PC-3 (cell line): ENCODE measurements around the gene CTNNBIP1. TPM values are rescaled to one million over a fixed set of nuclear protein-coding genes. Genes with fewer than 3 reads are reported as not detected.

Source experiments
- ATAC-seq: fragments of 200-7000 bp; cut with Tn5 transposase; 2 replicates; pipeline ENCODE4 v1.9.1; 2020; ENCODE audit warnings: mild to moderate bottlenecking, moderate library complexity
- BruUV-seq: library from RNA; stranded (reverse); fragments of 400-500 nt; replicated peaks from 2 replicates; lab custom pipeline; 2021; lab: Mats Ljungman, UMichigan
- CTCF ChIA-PET: fragments of 300-600 bp; sonication (Branson Sonifier 250); formaldehyde crosslinking; loops from one replicate; lab custom pipeline; 2022; ENCODE audit warnings: antibody characterized with exemption; lab: Charles Lee
- POLR2A ChIA-PET: fragments of 300-600 bp; sonication (Branson Sonifier 250); formaldehyde crosslinking; loops from one replicate; lab custom pipeline; 2022; ENCODE audit warnings: antibody characterized with exemption; ENCODE audit not compliant: unreplicated experiment; lab: Charles Lee
- DNase-seq: peaks from one replicate; pipeline ENCODE4 v3.0.0-alpha.2; 2015
- H2AFZ ChIP-seq: fragments of 300-600 bp; sonication (generic); 2 replicates; pipeline ENCODE4 v1.6.0; 2016; ENCODE audit warnings: antibody characterized with exemption, low read length
- H3F3A ChIP-seq: fragments of 300-600 bp; sonication (generic); one replicate; pipeline ENCODE4 v1.6.0; 2017; ENCODE audit warnings: antibody characterized with exemption, low read length, control low read depth, mild to moderate bottlenecking; ENCODE audit not compliant: unreplicated experiment
- H3K27ac ChIP-seq: fragments of 300-600 bp; sonication (generic); 2 replicates; pipeline ENCODE4 v1.5.1; 2016; ENCODE audit warnings: mild to moderate bottlenecking, low read length
- H3K27me3 ChIP-seq: fragments of 300-600 bp; sonication (generic); 2 replicates; pipeline ENCODE4 v1.6.1; 2016; ENCODE audit warnings: low read length, mixed read lengths
- H3K36me3 ChIP-seq: fragments of 300-600 bp; sonication (generic); 2 replicates; pipeline ENCODE4 v1.6.1; 2016; ENCODE audit warnings: low read depth, mixed run types, low read length, mixed read lengths
- H3K4me1 ChIP-seq: fragments of 300-600 bp; sonication (generic); 2 replicates; pipeline ENCODE4 v1.5.1; 2016; ENCODE audit warnings: low read length; ENCODE audit not compliant: insufficient read depth
- H3K4me2 ChIP-seq: fragments of 300-600 bp; sonication (generic); 2 replicates; pipeline ENCODE4 v1.6.0; 2016; ENCODE audit warnings: low read length
- H3K4me3 ChIP-seq: fragments of 300-600 bp; sonication (generic); 2 replicates; pipeline ENCODE4 v1.5.1; 2016; ENCODE audit warnings: mild to moderate bottlenecking, low read length, mixed read lengths
- H3K79me2 ChIP-seq: fragments of 300-600 bp; sonication (generic); 2 replicates; pipeline ENCODE4 v1.6.1; 2017; ENCODE audit warnings: low read length, mixed read lengths
- H3K9ac ChIP-seq: fragments of 300-600 bp; sonication (generic); 2 replicates; pipeline ENCODE4 v1.6.0; 2016; ENCODE audit warnings: mild to moderate bottlenecking, low read length
- H3K9me2 ChIP-seq: fragments of 300-600 bp; sonication (generic); replicated peaks from 2 replicates; pipeline ENCODE4 v1.6.1; 2016; ENCODE audit warnings: mixed run types, low read length, mixed read lengths
- H3K9me3 ChIP-seq: fragments of 300-600 bp; sonication (generic); 2 replicates; pipeline ENCODE4 v1.6.1; 2016; ENCODE audit warnings: low read length, mixed read lengths
- H4K20me1 ChIP-seq: fragments of 300-600 bp; sonication (generic); 2 replicates; pipeline ENCODE4 v1.6.1; 2016; ENCODE audit warnings: low read length, mixed read lengths
- EZH2 ChIP-seq: fragments of 300-600 bp; sonication (generic); IDR thresholded peaks from one replicate; pipeline ENCODE4 v1.6.1; 2017; ENCODE audit warnings: antibody characterized with exemption, mild to moderate bottlenecking, low read length; ENCODE audit not compliant: unreplicated experiment
- EZH2phosphoT487 ChIP-seq: fragments of 300-600 bp; sonication (generic); IDR thresholded peaks from 2 replicates; pipeline ENCODE4 v1.6.1; 2018; ENCODE audit warnings: mild to moderate bottlenecking, antibody characterized with exemption, low read length, borderline replicate concordance
- intact Hi-C: fragments of 100-400 bp; cut with micrococcal nuclease; formaldehyde crosslinking; loops from 2 replicates; pipeline ENCODE4 v1.9.0; 2023
- total RNA-seq: library from RNA; depleted of rRNA; stranded (reverse); fragments of >200 nt; gene quantifications from 2 replicates; pipeline ENCODE4 v1.2.3, GENCODE V29; 2014
- TF ChIP-seq, protein P1 (sequence below): fragments of 300-600 bp; sonication (generic); conservative IDR thresholded peaks from 2 replicates; pipeline ENCODE4 v1.5.1; 2017; ENCODE audit warnings: antibody characterized with exemption, low read depth, mild to moderate bottlenecking, low read length

The CTNNBIP1 gene
- total RNA-seq, 1 experiment from 2014 or later: 78.1 TPM

DNA sequence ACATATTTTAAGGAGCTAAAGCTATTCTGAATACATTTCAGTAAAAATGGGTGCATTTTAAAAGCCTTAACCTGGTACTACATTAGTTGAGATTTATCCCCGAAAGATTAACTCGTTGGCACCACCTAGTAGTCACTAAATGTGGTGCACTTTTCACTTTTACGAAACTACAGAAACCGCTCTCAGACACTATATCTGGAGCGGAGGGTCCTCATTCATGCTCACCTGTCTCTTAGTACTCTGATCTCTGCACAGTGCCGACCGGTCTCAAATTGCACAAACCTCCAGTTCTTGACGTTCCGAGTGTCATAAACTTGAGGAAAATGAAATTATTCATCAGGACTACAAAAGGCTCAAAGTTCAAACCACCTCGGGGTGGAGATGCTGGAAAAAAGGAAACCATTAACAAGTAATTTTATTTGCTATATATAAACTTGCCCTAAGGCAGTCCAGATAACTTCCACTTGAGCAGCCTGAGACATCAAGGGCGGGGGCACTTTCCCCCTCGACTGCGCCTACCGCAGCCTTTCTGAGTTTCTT, 32.4 kb upstream of the CTNNBIP1 start:
- H3K4me3 ChIP-seq: peak overlapping the region; percentile 98
- DNase-seq (peak; percentile 73), ATAC-seq (peak; percentile 52)
- H3K79me2 ChIP-seq: peaks cover 23% of the 10 kb centered on the region
- H3K36me3 ChIP-seq: no peaks in the 10 kb centered on the region
- H3K9me2 ChIP-seq: no peaks in the 10 kb centered on the region
- no peaks in the 10 kb centered on the region for H3K27me3 ChIP-seq
- no peak for TF ChIP-seq EZH2phosphoT487
- TF ChIP-seq, protein P1, sequence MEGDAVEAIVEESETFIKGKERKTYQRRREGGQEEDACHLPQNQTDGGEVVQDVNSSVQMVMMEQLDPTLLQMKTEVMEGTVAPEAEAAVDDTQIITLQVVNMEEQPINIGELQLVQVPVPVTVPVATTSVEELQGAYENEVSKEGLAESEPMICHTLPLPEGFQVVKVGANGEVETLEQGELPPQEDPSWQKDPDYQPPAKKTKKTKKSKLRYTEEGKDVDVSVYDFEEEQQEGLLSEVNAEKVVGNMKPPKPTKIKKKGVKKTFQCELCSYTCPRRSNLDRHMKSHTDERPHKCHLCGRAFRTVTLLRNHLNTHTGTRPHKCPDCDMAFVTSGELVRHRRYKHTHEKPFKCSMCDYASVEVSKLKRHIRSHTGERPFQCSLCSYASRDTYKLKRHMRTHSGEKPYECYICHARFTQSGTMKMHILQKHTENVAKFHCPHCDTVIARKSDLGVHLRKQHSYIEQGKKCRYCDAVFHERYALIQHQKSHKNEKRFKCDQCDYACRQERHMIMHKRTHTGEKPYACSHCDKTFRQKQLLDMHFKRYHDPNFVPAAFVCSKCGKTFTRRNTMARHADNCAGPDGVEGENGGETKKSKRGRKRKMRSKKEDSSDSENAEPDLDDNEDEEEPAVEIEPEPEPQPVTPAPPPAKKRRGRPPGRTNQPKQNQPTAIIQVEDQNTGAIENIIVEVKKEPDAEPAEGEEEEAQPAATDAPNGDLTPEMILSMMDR: peak; percentile 69
- CTCF ChIA-PET: interaction anchor here (0.6 to 2.1 kb wide), 3 partner anchors 65 to 70 kb away, joined by 3 to 8 read pairs (median 4); no protein-coding TSS in a partner anchor
- H3K27ac ChIP-seq: peak overlapping the region; percentile 93
- peak overlapping the region; percentile 89 for H3K4me2 ChIP-seq
- peak overlapping the region; percentile 85 for H2AFZ ChIP-seq
- peak overlapping the region; percentile 98 for H3K9ac ChIP-seq
- POLR2A ChIA-PET: no interaction called here
- H4K20me1 ChIP-seq: no peaks in the 10 kb centered on the region
- no peaks in the 10 kb centered on the region for H3K9me3 ChIP-seq
- H3F3A ChIP-seq: no peaks in the 10 kb centered on the region
- H3K4me1 ChIP-seq: peaks cover 10% of the 10 kb centered on the region; the same call in 1 of the 2 replicates
- intact Hi-C loops: loop anchor here (1.0 to 10.0 kb wide), 4 partner anchors 49 to 212 kb away; partner anchors contain the start of gene UBE4B
- TSS peak; percentile 82 for BruUV-seq

DNA sequence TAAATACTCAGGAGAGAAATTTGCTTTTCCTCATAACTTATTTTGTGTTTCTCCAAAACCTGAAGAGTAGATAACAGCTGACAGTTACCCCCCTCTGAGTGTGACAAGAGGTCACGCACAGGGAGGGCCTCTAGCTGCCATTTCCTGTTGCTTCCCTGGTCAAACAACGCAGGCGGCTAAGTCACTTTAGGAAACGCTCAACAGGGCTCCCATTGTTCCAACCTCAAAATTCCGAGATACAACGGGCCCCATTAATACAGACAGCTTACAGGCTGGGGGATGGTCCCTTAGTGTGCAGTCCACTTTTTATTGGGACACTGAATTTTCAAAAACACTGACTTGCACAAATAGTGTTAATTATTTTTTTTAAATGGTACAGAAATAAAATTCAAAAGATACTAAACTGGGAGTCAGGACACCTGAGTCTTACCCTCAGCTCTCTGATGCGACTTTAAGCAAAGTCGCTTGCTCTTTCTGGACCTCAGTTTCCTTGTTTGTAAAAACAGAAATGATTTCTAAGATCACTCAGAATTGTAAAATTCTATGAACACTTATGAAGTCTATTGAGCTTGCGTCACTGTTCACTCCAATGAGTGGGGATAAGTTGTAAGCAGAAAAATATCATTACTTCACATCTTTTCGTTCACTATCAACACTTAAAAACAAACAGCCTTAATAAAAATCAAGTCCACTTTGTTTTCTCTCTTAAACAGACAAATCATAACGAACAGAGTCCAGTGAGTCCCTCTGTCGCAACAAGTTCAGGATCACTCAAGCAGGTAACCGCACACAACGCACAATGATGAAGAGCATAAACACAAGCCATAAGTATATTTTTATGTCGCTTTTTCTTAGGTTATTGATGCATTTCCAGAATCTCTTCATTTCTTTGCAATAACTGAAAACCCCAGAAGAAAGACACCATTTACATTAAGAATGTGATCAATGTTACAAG, 19.6 kb upstream of the CTNNBIP1 start:
- ChIA-PET POLR2A (no interaction called here), CTCF (no interaction called here)

More for the DNA sequence above, 19.6 kb upstream of the CTNNBIP1 start:
- Histone ChIP-seq H3K36me3 (peaks cover 12% of the 10 kb centered on the region), H3F3A (no peaks in the 10 kb centered on the region), H2AFZ (no peak overlapping the region), H3K9me3 (no peaks in the 10 kb centered on the region), H3K79me2 (no peaks in the 10 kb centered on the region), H3K9ac (no peak overlapping the region), H3K27ac (no peak overlapping the region), H3K4me2 (no peak overlapping the region), H4K20me1 (no peaks in the 10 kb centered on the region), H3K9me2 (no peaks in the 10 kb centered on the region), H3K4me1 (no peaks in the 10 kb centered on the region), H3K4me3 (no peak overlapping the region), H3K27me3 (no peaks in the 10 kb centered on the region)
- TF ChIP-seq EZH2phosphoT487 (no peak), EZH2 (no peak)
- TF ChIP-seq, protein P1: no peak
- ATAC-seq (no peak), DNase-seq (no peak)
- intact Hi-C loops: no loop called here
- TSS peak; percentile 18 for BruUV-seq
